ENCODE data around the gene NUDT19.

DNA sequence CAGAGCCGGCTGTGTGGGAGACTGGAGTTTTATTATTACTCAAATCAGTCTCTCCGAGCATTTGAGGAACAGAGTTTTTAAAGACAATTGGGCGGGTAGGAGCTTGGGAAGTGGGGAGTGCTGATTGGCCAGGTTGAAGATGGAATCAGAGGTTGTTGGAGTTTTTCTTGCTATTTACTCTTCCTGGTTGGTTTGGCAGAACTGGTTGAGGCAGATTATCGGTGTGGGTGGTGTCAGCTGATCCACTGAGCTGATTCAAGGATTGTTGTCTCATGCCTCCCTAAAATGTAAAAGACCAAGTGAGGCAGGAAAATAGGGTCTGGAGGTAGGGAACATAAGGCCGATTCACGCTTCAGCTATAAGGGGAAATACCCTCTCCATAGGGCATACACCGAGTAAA lies 26.7 kb downstream of the NUDT19 start:
- TF ChIP-seq, protein P1, sequence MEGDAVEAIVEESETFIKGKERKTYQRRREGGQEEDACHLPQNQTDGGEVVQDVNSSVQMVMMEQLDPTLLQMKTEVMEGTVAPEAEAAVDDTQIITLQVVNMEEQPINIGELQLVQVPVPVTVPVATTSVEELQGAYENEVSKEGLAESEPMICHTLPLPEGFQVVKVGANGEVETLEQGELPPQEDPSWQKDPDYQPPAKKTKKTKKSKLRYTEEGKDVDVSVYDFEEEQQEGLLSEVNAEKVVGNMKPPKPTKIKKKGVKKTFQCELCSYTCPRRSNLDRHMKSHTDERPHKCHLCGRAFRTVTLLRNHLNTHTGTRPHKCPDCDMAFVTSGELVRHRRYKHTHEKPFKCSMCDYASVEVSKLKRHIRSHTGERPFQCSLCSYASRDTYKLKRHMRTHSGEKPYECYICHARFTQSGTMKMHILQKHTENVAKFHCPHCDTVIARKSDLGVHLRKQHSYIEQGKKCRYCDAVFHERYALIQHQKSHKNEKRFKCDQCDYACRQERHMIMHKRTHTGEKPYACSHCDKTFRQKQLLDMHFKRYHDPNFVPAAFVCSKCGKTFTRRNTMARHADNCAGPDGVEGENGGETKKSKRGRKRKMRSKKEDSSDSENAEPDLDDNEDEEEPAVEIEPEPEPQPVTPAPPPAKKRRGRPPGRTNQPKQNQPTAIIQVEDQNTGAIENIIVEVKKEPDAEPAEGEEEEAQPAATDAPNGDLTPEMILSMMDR (optimal IDR thresholded peaks at IDR 0.05 in 1 of 3, IDR thresholded peaks at IDR 0.05 in 1 of 3, conservative IDR thresholded peaks at IDR 0.05 in 1 of 3; ENCODE audit: extremely low read depth in 1 of 3, insufficient read depth in 2 of 3, low read length in 3 of 3) = no peak
- TF ChIP-seq EZH2 (IDR thresholded peaks at IDR 0.05; ENCODE audit: low read length) = no peak

All from keratinocyte (primary cell).